GM11168 (cell line): ENCODE results near the gene TTLL3.

Experiments
- in situ Hi-C: fragments of 300-500 bp; cut with MboI; formaldehyde crosslinking; loops from one replicate; pipeline ENCODE4 v1.12.0; 2022; ENCODE audit warnings: low sequenced_read_pairs; ENCODE audit not compliant: unreplicated experiment

The TTLL3 gene

DNA sequence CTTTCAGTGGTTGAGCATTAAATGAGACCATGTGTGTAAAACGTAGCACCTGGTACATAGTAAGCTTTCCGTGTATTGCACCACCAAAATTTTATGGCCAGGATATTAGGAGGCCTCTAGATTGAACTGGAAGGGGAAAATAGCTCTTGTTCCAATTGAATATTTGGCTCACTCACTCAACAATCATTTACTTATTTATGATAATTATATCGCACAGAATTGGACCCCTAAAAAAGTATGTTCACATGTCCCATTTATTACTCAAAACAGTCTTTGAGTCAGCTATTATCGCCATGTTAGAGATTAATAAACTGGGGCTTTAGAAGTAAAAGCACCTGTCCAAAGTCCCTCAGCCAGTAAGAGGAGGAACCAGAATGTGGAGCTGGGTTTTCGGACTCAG, 5.1 kb upstream of the TTLL3 start:
- in situ Hi-C loops = no loop called here

GRCh38 chr3:9806137-9806536, 3.9 kb upstream of the TTLL3 start:
- in situ Hi-C loops = no loop called here

DNA sequence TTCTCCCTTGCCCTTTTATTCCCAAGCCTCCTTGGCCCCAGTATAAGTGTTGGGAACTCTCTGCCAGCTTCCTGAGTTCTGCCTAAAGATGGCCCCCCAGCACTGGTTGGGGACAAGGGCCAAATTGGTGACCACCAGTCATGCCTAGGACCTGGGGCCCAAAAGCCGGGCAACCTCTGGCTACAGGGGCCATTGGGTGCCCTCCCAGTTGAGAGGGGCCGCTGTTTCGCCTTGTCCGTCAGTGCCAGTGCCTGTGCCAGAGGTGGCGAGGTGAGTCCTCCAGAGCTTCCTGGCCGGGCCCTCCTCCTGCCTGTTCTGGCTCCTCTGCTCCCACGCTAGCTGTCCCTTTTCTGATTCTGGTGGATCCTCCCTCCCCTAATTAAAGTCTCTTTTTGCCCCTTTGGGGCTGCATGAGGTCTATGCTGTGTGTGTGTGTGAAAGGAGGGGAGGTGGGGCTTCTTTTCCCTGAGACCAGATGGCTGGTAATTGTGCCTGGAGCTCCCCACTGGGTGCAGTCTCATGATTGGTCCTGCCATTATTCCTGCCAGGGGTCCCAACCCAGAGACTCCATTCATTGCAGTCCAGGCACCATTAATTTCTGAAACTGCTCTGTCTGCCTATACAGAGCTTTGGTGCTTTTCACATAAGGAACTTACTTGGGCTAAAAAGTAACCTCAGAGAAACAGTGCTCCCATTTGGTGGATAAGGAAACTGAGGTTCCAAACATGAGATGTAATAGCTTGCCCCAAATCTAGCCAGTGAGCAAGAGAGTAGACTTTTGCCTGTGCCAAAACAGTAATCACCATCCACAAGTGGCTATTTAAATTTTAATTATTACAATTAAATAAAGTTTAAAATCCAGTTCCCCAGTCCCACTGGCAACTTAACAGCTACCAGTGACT, 3.1 kb upstream of the TTLL3 start:
- in situ Hi-C loops = no loop called here

GRCh38 chr3:9807981-9808344, 2.1 kb upstream of the TTLL3 start:
- in situ Hi-C loops = no loop called here

GRCh38 chr3:9808345-9809037, 1.6 kb upstream of the TTLL3 start:
- in situ Hi-C loops = no loop called here

- in situ Hi-C loops = no loop called here
Observed at GRCh38 chr3:9809239-9809614, 835 bp upstream of the TTLL3 start.

- in situ Hi-C loops = no loop called here
Observed at GRCh38 chr3:9810433-9810770, 340 bp downstream of the TTLL3 start.

DNA sequence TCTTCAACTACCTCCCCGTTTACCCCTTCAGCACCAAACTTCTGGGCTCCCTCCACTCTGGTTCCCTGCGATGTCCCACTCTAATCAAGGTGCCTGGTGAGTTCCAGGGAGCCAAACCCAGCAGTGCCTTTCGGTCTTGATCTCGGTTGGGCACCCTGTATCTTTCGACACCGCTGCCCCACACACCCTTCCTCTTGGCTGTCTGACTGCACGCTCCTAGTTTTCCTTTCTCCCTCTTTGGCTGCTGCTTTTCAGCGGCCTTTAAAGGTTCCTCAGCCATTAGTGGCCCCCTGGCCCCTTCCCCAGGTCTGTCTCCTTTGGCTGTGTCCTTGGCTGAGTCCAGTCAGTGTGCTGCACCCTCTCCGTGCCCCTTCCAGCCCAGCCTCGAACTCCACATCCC, 784 bp downstream of the TTLL3 start:
- in situ Hi-C loops = no loop called here

DNA sequence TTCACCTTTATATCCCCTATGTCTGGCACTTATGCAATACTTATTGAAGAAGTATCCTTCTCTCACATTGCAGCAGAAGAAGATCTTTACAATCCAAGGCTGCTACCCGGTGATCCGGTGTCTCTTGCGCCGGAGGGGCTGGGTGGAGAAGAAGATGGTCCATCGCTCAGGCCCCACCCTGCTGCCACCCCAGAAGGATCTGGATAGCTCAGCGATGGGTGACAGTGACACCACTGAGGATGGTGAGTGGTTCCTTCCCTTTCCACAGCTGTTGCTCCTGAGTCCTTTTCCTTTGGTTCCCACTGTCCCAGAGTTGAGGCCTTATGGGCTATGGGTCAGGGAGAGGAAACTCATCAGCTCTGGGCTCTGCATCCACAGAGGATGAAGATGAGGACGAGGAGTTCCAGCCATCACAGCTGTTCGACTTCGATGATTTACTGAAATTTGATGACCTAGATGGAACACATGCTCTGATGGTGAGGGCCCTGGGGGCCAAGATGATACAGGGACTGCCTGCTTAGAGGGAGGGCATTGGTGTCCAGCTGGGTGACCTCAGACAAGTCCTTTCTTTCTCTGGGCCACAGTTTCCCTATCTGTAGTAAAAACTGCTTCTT, 2.9 kb downstream of the TTLL3 start:
- in situ Hi-C loops = no loop called here

- in situ Hi-C loops = no loop called here
Observed at GRCh38 chr3:9815986-9816385, 5.9 kb downstream of the TTLL3 start.

- in situ Hi-C loops = no loop called here
Observed at GRCh38 chr3:9817436-9817835, 7.4 kb downstream of the TTLL3 start.

- in situ Hi-C loops = no loop called here
Observed at GRCh38 chr3:9818666-9819335, 8.7 kb downstream of the TTLL3 start.

- in situ Hi-C loops = no loop called here
Observed at GRCh38 chr3:9820543-9820942, 10.5 kb downstream of the TTLL3 start.

- in situ Hi-C loops = no loop called here
Observed at GRCh38 chr3:9820946-9821345, 10.9 kb downstream of the TTLL3 start.

- in situ Hi-C loops = no loop called here
Observed at GRCh38 chr3:9825451-9826040, 15.5 kb downstream of the TTLL3 start.

- in situ Hi-C loops = no loop called here
Observed at GRCh38 chr3:9826815-9827573, 16.9 kb downstream of the TTLL3 start.

DNA sequence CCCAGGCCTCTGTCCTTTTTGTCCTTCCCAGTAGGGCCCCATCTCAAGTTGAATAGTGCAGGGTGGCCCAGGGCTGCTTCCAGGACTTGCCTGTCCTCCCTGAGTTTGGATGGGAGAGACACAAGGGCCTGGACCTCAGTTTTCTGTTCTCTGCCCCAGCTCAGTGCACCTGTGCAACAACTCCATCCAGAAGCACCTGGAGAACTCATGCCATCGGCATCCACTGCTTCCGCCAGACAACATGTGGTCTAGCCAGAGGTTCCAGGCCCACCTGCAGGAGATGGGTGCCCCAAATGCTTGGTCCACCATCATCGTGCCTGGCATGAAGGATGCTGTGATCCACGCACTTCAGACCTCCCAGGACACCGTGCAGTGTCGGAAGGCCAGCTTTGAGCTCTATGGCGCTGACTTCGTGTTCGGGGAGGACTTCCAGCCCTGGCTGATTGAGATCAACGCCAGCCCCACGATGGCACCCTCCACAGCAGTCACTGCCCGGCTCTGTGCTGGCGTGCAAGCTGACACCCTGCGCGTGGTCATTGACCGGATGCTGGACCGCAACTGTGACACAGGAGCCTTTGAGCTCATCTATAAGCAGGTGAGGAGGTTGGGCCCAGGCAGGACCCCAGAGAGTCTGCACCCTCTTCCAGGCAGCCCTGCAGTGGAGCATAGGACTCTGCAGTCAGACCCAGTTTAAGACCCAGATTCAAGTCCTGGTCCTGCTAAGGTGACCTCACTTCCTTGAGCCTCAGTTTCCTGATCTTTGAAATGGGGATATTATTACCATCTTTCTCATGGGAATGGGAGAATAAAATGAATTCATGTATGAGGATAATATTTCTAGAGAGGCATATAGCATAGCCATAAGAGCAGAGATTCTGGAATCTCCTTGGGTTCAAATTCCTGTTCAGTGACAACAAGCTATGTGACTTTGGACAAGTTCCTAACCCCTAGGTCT, 19.0 kb downstream of the TTLL3 start:
- in situ Hi-C loops = no loop called here

- in situ Hi-C loops = no loop called here
Observed at GRCh38 chr3:9831253-9831652, 21.2 kb downstream of the TTLL3 start.

- in situ Hi-C loops = no loop called here
Observed at GRCh38 chr3:9833078-9833477, 23.0 kb downstream of the TTLL3 start.
